GM19468 (cell line): ENCODE results near the gene TRPM5.

Source experiments
- ATAC-seq: cut with Tn5 transposase; IDR thresholded peaks from one replicate; pipeline ENCODE4 v1.9.1; 2021; ENCODE audit warnings: mild to moderate bottlenecking, moderate library complexity, moderate number of reproducible peaks; ENCODE audit not compliant: unreplicated experiment; ENCODE audit errors: extremely low read depth

TRPM5 gene

GRCh38 chr11:2423157-2424025 is 20.9 kb downstream of the TRPM5 start:
- ATAC-seq = no peak

GRCh38 chr11:2422461-2423156 is 21.7 kb downstream of the TRPM5 start:
- ATAC-seq = no peak

DNA sequence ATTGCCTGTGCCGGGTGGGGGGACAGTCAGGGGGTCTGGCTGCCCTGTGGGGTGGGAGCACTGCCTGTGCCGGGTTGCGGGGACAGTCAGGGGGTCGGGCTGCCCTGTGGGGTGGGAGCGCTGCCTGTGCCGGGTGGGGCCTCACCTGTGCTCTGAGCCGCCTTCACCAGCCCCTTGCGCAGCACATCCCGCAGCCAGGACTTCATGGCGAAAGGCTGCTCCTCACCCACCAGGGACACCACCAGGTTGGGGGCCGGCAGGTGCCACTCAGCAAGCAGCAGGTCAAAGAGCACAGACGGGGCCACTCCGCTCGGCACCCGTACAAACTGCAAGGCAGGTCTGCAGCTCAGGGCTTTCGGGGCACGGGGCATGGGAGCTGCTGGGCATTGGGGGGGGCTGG is 22.3 kb downstream of the TRPM5 start:
- no peak for ATAC-seq

- no peak for ATAC-seq
Measured at GRCh38 chr11:2421226-2421994, 22.9 kb downstream of the TRPM5 start.

- ATAC-seq = no peak
Measured at GRCh38 chr11:2420502-2421225, 23.6 kb downstream of the TRPM5 start.

DNA sequence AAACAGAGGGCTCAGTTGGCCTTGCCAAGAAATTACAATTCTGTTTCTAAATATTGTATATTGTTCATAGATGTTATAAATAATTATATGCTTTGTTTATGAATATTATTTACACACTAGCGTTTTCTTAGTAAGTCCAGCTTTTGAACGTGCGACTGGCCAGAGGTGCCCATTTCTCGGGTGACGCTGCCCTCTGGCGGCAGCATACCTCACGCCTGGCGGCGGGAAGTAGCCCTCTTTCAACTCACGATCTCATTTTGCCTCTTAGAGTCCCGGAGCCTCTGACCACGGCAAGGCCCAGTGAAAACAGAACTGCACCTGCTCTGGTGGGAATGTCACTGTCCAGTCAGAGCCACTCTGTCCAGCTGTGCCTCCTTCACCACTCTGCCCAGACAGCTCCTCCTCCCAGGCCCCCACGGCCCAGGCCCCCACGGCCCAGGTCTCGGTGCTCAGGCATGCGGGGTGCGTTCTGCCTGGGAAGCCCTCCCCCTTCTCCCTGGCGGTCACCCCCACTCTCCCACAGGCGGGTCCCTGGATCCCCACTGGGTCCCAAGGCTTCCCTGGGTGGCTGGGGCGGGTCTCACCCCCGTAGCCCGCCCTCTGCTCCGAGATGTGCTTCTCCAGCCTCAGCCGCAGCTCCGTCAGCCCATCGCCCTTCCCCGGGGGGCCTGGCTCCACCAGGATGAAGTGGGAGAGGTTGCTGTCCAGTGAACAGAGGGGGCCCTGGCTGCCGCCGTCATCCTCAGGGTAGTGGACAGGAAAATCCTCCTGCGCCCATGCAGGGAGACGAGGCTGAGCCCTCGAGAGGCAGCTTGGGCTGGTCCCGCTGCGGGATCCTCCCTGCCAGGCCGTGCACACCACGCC is 24.4 kb downstream of the TRPM5 start:
- ATAC-seq = no peak

GRCh38 chr11:2418693-2419360 is 25.5 kb downstream of the TRPM5 start:
- ATAC-seq = no peak

GRCh38 chr11:2417856-2418692 is 26.2 kb downstream of the TRPM5 start:
- no peak for ATAC-seq

DNA sequence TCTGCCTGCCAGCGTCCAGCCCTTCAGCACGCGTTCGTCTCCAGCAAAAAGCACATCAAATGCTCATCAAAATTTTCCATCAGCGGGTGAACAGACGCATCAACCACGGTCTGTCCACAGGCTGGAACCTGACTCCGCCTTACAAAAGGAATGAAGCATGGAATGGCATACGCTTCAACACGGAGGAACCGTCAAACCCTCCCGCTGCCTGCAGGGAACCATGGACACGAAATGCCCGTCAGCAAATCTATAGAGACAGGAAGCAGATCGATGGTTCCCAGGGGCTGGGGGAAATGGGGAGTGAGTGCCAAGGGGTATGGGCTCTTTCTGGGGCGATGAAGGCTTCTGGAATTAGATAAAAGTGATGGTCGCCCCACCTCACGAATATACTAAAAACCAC is 27.5 kb downstream of the TRPM5 start:
- no peak for ATAC-seq

DNA sequence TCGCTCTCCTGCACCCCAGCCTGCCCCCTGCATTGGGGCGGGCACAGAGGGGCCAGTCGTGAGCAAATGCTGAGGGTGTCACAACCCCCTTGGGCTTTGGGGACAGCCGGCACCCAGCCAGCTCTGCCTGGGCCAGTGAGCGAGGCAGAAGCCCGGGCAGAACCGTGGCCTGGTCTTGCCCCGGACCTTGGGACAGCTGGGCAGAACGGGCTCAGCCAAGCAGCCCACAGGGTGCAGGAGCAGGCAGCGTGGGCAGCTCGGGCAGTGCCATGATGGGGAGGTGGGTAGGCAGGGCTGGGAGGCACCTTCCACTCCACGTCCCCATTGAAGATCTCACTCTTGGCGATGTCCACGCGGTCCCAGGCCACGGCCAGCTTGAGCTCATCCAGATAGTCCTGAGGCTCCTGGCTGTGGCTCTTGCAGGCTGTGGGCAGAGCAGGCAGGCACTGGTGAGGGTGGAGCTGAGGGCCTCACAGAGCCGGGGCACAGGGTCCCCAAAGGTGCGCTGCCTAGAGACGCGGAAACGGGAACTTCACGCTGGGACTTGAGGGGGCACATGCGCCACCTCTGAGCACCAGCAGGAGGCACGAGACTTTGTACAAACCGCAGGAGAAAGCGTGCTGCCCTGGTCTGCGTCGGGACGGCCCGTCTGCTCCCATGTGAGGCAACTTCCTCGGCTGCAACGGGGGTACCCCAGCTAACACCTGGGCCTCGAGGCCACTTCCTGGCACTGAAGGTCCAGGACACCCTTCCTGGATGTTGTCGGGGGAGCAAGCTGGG is 28.5 kb downstream of the TRPM5 start:
- ATAC-seq = no peak

GRCh38 chr11:2415171-2415570 is 29.1 kb downstream of the TRPM5 start:
- no peak for ATAC-seq

DNA sequence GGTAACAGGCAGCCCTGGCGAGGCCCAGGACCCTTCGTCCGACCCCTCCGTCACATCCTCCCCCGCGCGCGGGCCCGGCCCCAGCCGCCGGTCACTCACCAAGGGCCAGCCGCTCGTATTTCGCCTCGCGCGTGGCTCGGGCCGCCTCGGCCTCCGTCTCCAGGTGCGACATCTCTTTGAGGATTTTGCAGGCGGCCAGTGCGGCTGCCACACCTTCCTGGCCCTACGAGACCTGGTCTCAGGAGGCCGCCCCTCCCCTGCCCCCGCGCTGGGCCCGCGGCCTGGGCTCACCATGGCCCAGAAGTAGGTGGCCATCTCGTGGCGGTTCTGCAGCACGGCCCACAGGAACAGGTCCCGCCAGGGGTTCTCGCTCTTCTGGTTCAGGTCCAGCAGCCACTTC is 29.7 kb downstream of the TRPM5 start:
- no peak for ATAC-seq

DNA sequence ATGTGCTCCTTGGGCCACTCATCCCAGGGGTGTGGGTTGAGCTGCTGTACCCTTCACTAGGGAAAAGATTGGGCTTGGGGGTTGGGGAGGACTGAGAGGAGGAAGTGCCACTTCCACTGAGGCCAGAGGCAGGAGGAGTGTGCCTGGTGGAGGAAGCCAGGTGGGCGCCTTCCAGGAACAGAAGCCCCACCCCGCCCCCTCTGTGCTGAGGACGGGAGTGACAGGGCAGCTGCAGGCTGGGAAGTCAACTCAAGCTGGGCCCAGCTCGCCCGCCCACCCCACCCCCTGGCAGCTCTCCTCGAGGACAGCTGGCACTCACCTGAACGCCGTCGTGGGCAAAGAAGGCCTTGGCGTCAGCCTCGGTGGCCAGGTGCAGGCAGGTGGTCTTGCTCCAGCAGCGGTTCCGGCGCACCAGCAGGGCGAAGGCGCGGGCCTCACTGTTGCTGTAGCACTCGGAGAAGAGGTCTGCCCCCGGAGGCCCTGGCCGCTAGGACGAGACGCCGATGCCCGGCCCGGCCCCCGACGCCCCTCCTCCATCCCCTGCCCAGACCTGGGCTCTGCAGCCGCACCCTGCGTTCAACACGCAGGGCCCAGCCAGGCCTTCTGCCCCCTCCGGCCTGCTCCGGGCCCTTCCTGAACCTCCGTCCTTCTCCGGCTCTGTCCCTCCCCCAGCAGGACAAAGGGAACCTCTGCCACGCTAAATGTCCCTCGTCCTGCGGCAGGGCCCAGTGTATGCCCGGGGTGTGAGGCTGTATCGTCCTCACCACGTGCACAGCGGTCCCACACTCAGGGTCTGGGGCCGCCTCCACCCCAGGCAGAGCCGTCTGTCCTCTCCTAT is 30.4 kb downstream of the TRPM5 start:
- ATAC-seq = no peak

GRCh38 chr11:2412323-2412722 is 32.0 kb downstream of the TRPM5 start:
- ATAC-seq = no peak

DNA sequence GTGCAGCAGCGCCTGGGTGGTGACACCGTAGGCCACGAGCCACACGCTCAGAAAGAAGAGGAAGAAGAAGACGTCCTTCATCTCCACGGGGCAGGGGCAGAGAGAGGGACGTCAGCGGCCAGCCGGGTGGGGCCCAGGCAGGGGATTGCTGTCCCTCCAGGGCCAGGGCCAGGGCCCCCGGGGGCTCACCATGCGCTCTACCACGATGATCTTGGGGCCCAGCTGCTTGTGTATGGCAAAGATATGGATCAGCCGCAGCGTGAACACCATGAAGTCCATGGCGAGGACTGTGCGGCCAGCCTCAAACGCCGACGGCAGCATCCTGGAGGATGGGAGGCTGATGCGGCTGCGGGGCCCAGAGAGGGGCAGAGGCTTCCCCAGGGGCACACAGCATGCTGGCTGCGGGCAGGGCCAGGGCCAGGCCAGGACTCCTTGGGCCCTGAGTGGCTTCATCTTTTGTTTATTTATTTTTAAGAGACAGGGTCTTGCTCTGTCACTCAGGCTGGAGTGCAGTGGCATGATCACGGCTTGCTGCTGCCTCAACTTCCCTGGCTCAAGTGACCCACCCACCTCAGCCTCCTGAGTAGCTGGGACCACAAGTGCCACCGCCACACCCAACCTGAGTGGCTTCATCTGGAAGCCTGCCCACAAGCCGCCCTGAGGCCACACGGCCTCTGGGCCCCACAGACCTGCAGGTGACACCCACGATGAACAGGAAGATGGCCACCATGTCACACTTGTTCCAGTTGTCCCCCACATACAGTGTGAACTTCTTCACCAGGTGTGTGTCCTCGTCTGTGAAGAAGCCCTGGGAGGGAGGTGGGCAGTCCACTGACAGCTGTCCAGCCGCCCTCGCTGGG is 32.6 kb downstream of the TRPM5 start:
- ATAC-seq = no peak
